Ectodermal cell (in vitro differentiated cells): ENCODE data around the gene MITD1.
A peak's percentile ranks its signal among the peaks of the same experiment; 100 is the strongest.

Source experiments
- H3K27ac ChIP-seq: 2 replicates; pipeline ENCODE4 v1.7.0; 2013; ENCODE audit warnings: mild to moderate bottlenecking, low read depth, low read length; ENCODE audit not compliant: insufficient read depth, poor library complexity, severe bottlenecking
- H3K27me3 ChIP-seq: 2 replicates; pipeline ENCODE4 v1.7.0; 2013; ENCODE audit warnings: mild to moderate bottlenecking, low read length; ENCODE audit not compliant: insufficient read depth, control insufficient read depth, poor library complexity, severe bottlenecking
- H3K36me3 ChIP-seq: one replicate; pipeline ENCODE4 v1.7.0; 2013; ENCODE audit warnings: low read length; ENCODE audit not compliant: control insufficient read depth, insufficient read depth
- H3K4me1 ChIP-seq: one replicate; pipeline ENCODE4 v1.7.0; 2013; ENCODE audit warnings: low read length; ENCODE audit not compliant: control insufficient read depth, insufficient read depth
- H3K4me3 ChIP-seq: 2 replicates; pipeline ENCODE4 v1.7.0; 2013; ENCODE audit warnings: low read depth, low read length, control low read depth; ENCODE audit not compliant: insufficient read depth
- H3K9me3 ChIP-seq: 2 replicates; pipeline ENCODE4 v1.7.0; 2013; ENCODE audit warnings: mild to moderate bottlenecking, low read length, moderate library complexity; ENCODE audit not compliant: control insufficient read depth
- WGBS, 2 experiments: methylation state at CpG; one replicate each; pipeline ENCODE4 v1.1.7; 2013; ENCODE audit warnings: missing lambda C conversion rate in 2 of 2; 5-methylcytosine and 5-hydroxymethylcytosine counted together

MITD1 gene

DNA sequence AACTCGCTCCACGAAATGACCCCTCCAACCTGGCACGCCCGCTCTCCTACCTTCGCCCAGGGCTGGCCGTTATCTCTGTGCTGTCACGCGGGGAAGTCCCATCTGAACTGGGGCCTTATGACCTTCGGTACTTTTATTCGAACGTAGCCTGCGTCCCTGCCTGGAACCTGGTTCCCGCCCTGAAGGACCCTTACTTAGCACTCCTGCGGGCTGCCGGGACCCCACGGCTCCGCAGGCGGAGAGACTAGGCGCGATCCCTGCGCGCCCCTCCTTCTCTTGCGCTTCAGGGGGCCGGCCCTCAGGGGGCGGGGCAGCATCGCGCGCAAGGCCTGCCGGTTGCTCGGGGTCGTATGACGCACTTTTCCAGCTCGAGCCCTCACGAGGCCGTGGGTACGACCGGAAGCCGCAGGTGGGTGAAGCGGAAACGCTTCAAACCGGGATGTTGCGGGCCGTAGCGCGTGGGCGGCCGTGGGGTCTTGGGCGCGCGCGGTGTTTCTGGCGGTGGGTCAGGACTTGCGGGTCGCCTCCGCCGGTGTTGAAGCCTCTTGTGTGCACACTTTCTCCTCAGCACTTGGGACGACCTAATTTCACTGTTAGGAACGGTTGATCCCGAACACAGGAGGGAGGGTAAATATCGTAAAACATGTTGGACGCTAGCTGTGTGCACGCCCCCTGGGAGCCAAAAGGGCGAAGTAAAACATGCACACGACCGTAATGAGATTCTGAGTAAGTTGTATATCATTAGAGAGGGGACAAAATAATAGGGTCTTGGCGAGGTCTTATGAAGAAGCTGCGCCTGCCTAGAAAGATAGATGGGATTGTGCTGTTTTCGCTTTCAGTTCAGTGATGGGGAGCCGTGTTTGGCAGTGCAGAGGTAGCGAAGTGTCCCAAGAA, 26.0 kb downstream of the MITD1 start, which contains the start of the genes LIPT1 and TSGA10:
Gene LIPT1, plus strand, starts transcription at position 325 of the 894 bp plus-strand sequence. CDS start 6,991 bp downstream, outside the sequence.
Gene TSGA10, minus strand, starts transcription at position 300 of the 894 bp plus-strand sequence. CDS start 45,503 bp downstream, outside the sequence.
- Histone ChIP-seq H3K27me3 (no peaks in the 10 kb centered on the region), H3K4me3 (peak within 1 kb of the TSS; percentile 67), H3K27ac (peak within 1 kb of the TSS; percentile 53), H3K9me3 (no peaks in the 10 kb centered on the region), H3K4me1 (peaks cover 7% of the 10 kb centered on the region), H3K36me3 (peaks cover 13% of the 10 kb centered on the region)
- 1% methylated on average over 70 of the region's 70 CpGs for WGBS, 2 experiments

DNA sequence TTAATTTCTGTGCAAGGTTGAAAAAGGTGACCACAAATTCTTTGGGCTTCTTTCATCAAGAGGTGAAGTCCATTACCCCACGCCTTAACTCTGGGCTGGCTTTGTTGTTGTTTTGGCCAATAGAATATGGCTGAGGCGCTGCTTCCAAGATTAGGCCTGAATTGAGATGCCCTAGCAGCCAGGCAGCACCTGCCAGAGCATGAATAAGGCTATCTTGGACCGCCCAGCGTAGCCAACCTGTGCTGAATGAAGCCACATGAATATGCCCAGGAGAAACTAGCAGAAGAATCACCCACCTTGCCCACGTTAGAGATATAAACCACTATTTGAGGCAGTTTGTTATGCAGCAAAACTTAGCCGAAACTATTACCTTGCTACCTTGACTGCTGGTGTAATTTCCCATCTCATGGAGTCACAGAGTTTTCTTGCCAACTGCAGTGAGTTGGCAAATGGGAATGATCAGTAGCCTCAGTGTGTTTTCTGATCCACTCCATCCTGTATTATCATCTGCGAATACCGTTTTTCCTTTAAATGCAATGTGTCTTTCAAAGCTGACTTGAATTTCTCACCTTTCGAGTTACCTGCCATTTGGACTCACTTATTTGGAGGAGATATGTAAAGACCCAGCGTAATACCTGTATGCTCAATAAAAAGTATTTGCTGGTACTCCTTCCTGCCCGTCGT, 26.8 kb downstream of the MITD1 start:
- WGBS, 2 experiments: 58% methylated on average over 12 of the region's 12 CpGs
- peak overlapping the region; percentile 67 for H3K4me3 ChIP-seq
- no peak overlapping the region for H3K27ac ChIP-seq
- peaks cover 7% of the 10 kb centered on the region for H3K4me1 ChIP-seq
- H3K36me3 ChIP-seq: peaks cover 13% of the 10 kb centered on the region
- H3K27me3 ChIP-seq: no peaks in the 10 kb centered on the region
- H3K9me3 ChIP-seq: no peaks in the 10 kb centered on the region

DNA sequence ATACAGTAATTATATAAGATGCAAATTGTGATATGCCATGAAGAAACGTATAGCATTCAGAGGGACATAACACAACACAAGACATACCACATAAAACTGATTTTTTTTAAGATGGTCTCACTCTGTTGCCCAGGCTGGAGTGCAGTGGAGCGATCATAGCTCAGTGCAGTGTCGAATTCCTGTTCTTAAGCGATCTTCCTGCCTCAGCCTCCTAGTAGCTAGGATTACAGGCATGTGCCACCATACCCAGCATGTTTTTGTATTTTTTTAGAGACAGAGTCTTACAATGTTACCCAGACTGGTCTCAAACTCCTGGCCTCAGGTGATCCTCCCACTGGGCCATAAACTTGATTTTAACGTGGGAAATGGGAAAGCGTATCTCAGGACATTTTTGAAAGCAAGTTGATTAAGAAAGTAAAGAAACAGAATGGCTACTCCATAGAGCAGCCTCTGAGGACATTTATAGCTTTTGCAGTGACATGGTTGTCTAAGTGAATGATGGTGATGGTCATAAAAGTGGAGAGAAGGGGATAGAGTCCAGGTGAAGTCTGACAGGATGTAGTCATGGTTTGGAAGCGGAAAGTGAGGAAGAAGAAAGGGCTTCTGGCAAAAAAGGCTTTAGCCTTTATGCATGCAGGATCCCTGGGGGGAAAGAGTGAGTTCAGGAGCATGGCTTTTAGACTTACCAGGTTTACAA, 28.5 kb downstream of the MITD1 start:
- H3K4me1 ChIP-seq: peaks cover 7% of the 10 kb centered on the region
- H3K27ac ChIP-seq: no peak overlapping the region

DNA sequence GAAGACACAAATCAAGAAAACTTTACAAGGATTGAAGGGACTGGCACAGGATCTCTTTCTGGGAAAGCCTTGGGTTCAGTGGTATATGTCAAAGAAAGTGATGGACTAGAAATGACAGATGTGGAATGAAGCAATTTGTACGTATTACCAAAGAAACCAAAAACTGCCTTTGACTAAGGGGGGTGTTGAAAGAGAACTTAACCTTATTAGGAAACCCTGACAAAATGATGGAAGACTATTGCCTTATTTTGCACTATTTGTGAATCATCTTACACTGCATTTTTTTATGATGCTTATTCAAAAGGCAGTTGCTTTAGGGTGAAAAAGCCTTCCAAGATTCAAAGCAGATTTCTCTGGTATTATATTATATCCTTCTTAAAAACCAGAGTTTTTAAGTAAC, 30.2 kb downstream of the MITD1 start:
- H3K36me3 ChIP-seq: no peaks in the 10 kb centered on the region
- H3K4me3 ChIP-seq: no peak overlapping the region
- no peaks in the 10 kb centered on the region for H3K27me3 ChIP-seq
- no peak overlapping the region for H3K27ac ChIP-seq
- peaks cover 7% of the 10 kb centered on the region for H3K4me1 ChIP-seq
- no peaks in the 10 kb centered on the region for H3K9me3 ChIP-seq
- 93 to 100% methylated on average over 1 of the region's 1 CpG for WGBS, 2 experiments

More for the DNA sequence above, 28.5 kb downstream of the MITD1 start:
- Histone ChIP-seq H3K36me3 (peaks cover 6% of the 10 kb centered on the region), H3K27me3 (no peaks in the 10 kb centered on the region), H3K4me3 (no peak overlapping the region), H3K9me3 (no peaks in the 10 kb centered on the region)
- 92% methylated on average over 7 of the region's 7 CpGs for WGBS, 2 experiments

DNA sequence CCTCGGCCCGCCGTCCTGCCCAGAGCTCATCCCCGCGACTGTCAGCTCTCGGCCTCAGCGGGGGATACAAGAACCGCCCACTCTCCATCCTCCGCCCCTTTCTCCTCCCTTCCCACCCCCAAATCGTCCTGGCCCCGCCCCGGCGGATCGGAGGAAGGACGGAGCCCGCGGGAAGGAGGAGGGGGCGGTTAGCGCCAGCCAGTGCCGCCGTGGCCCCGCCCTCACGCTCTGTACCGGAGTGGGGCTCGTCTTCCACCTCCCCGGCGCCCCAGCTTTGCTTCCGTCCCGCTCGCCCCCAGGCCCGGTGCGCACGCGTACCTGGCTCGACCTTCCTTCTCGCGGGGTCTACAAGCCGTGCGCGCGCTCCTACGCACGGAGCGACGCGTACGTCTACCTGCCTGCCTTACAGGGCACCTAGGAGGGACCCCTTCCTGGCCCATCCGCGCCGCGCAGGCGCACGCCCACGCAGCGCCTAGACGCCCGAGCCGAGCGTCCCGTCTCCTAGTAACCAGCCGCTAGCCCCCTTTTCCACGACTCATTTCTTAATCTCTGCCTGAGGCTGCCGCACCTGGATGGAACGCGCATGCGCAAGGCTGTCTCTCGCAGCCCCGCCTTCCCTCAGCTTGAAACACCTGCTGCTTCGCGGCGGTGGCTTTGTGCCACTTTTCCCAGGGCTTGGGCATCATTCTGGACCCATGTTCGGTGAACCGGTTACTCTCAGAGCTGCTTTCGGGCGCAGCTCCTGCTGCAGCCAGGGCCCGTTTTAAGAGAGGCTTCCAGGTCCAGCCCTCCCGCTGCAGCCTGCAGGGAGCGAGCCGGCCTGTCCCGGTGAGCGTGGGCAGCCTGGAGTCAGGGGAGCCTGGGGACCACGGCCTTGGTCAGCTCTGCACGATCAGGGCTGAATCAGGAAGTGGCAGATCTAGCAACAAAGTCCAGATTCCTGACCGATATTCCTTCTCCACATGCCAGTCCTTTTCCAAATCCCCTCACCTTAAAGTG, 39.4 kb downstream of the MITD1 start, which contains the start of gene C2orf15:
Gene C2orf15, plus strand, starts transcription at position 598 of the 999 bp plus-strand sequence. CDS start 8,852 bp downstream, outside the sequence.
- 0% methylated on average over 84 of the region's 84 CpGs for WGBS, 2 experiments
- peaks cover 4% of the 10 kb centered on the region for H3K4me1 ChIP-seq
- peak within 1 kb of the TSS; percentile 88 for H3K4me3 ChIP-seq
- peak within 1 kb of the TSS; percentile 83 for H3K27ac ChIP-seq
- H3K36me3 ChIP-seq: no peaks in the 10 kb centered on the region
- H3K27me3 ChIP-seq: peaks cover 13% of the 10 kb centered on the region
- H3K9me3 ChIP-seq: no peaks in the 10 kb centered on the region

DNA sequence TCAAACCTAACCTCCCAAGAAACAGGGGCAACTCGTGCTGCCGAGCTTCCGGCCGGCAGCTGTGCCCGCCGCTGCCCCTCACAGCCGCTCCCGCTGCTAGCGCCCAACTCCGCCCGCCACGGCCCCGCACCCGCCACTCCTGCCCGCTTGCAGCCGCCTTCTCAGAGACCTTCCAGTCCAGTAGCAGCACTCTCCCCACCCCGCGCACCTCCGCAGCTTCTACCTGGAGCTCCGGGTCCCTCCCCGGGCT, 40.1 kb downstream of the MITD1 start:
- WGBS, 2 experiments: 0% methylated on average over 21 of the region's 21 CpGs
- Histone ChIP-seq H3K4me1 (peaks cover 4% of the 10 kb centered on the region), H3K9me3 (no peaks in the 10 kb centered on the region), H3K27me3 (peaks cover 13% of the 10 kb centered on the region), H3K4me3 (peak overlapping the region; percentile 88), H3K36me3 (no peaks in the 10 kb centered on the region), H3K27ac (no peak overlapping the region)

DNA sequence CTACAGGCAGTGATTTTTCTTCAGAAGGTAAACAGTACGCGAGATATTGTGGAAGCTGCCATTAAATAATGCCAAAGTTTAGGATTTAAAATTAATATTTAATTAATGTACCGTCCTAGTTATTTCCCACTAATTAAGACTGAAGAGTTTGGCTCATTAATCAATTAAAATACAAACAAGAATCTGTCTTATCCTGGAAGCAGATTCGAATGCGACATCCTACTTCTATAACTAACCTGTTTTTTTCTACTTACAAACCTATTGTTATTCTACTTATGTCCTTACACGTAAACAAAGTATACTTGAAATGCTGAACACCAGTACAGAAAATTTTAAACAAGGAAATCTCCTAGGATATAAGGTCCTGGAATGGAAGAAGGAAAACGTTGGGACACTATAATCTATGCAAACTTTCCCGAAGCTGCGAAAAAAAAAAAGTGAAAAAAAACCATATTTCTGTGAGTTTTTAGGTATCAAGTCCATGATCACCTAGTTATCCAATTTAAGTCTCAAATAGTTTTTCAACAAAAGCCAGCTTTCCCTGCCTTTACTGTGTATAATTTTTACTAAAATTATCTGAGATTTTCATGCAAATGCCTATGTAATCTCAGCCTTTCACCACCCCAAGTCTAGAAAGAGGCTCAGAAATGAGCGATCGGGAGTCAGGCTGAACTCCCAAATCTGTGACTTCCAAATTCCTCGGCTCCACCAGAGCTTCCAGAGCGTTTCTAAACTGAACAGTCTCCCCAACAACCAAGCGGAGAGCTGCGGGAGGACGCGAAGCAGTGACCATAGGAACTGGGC, 40.6 kb downstream of the MITD1 start:
- no peak overlapping the region for H3K27ac ChIP-seq
- H3K27me3 ChIP-seq: peaks cover 13% of the 10 kb centered on the region
- H3K9me3 ChIP-seq: no peaks in the 10 kb centered on the region
- H3K4me3 ChIP-seq: peak overlapping the region; percentile 88
- peaks cover 4% of the 10 kb centered on the region for H3K4me1 ChIP-seq
- 23 to 24% methylated on average over 15 to 16 of the region's 17 CpGs for WGBS, 2 experiments
- H3K36me3 ChIP-seq: no peaks in the 10 kb centered on the region

DNA sequence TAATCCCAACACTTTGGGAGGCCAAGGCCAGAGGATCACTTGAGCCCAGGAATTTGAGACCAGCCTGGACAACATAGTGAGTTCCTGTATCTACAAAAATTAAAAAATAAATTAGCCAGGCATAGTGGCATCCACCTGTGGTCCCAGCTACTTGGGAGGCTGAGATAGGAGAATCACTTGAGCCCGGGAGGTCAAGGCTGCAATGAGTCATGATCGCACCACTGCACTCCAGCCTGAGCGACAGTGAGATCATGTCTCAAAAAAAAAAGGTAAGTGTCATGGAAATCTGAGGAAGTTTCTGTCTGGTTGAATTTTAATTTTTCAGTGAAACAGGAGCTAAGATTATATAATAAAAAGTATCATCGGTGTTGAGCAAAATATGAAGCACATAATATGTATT, 41.9 kb downstream of the MITD1 start:
- Histone ChIP-seq H3K4me1 (peaks cover 4% of the 10 kb centered on the region), H3K9me3 (no peaks in the 10 kb centered on the region), H3K36me3 (no peaks in the 10 kb centered on the region), H3K27ac (no peak overlapping the region), H3K4me3 (no peak overlapping the region), H3K27me3 (peaks cover 13% of the 10 kb centered on the region)
- WGBS, 2 experiments: 95 to 96% methylated on average over 3 of the region's 4 CpGs
